Activated naive CD8-positive, alpha-beta T cell treated with anti-CD3 and anti-CD28 coated beads, Interleukin-2, amount 50 U/mL, for 24 hours (primary cell): Measurements from ENCODE around the gene IL12RB2.

Experiments used
- ATAC-seq: fragments of 150-1000 bp; cut with Tn5 transposase; one replicate; pipeline ENCODE4 v1.10.0; 2021
- DNase-seq: peaks from one replicate; pipeline ENCODE4 v3.0.0; 2021
- H3K27ac Mint-ChIP-seq: one replicate; pipeline ENCODE4 v1.8.0; 2021; ENCODE audit warnings: mild to moderate bottlenecking, mixed read lengths
- H3K27me3 Mint-ChIP-seq: one replicate; pipeline ENCODE4 v1.8.0; 2021; ENCODE audit warnings: mixed read lengths
- H3K36me3 Mint-ChIP-seq: one replicate; pipeline ENCODE4 v1.8.0; 2021; ENCODE audit warnings: low read depth, mixed read lengths
- H3K4me1 Mint-ChIP-seq: one replicate; pipeline ENCODE4 v1.8.0; 2021; ENCODE audit warnings: mixed read lengths
- H3K4me3 Mint-ChIP-seq: one replicate; pipeline ENCODE4 v1.8.0; 2021; ENCODE audit warnings: mild to moderate bottlenecking, moderate library complexity, mixed read lengths
- H3K9me3 Mint-ChIP-seq: one replicate; pipeline ENCODE4 v1.8.0; 2021; ENCODE audit warnings: mixed read lengths

Gene IL12RB2

GRCh38 chr1:67347688-67348472 is 40.2 kb downstream of the IL12RB2 start:
- H3K27ac Mint-ChIP-seq: peak overlapping the region; percentile 15

GRCh38 chr1:67348586-67349252 is 41.0 kb downstream of the IL12RB2 start:
- Mint-ChIP-seq H3K4me1 (peaks cover 19% of the 10 kb centered on the region), H3K27ac (no peak overlapping the region)

More at GRCh38 chr1:67347688-67348472, 40.2 kb downstream of the IL12RB2 start:
- no peaks in the 10 kb centered on the region for H3K27me3 Mint-ChIP-seq
- peak; percentile 9 for ATAC-seq
- peak overlapping the region; percentile 8 for H3K4me3 Mint-ChIP-seq
- DNase-seq: no peak
- peaks cover 23% of the 10 kb centered on the region for H3K4me1 Mint-ChIP-seq
- peaks cover 55% of the 10 kb centered on the region for H3K36me3 Mint-ChIP-seq
- H3K9me3 Mint-ChIP-seq: no peaks in the 10 kb centered on the region

DNA sequence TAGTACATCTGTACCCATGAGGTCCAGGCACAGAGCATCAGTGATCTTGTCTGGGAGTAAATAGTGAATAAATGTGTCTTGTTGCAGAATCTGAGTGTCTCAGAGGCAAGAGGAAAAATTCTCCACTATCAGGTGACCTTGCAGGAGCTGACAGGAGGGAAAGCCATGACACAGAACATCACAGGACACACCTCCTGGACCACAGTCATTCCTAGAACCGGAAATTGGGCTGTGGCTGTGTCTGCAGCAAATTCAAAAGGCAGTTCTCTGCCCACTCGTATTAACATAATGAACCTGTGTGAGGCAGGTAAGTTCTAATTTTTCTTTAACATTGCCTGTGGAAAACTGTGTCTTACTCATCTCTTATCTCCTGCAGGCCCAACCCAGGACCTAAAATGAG is 43.1 kb downstream of the IL12RB2 start:
- H3K36me3 Mint-ChIP-seq: peaks cover 67% of the 10 kb centered on the region

More at GRCh38 chr1:67348586-67349252, 41.0 kb downstream of the IL12RB2 start:
- no peaks in the 10 kb centered on the region for H3K9me3 Mint-ChIP-seq
- peaks cover 58% of the 10 kb centered on the region for H3K36me3 Mint-ChIP-seq
- DNase-seq: no peak
- no peaks in the 10 kb centered on the region for H3K27me3 Mint-ChIP-seq
- no peak for ATAC-seq
- no peak overlapping the region for H3K4me3 Mint-ChIP-seq

GRCh38 chr1:67352211-67352610 is 44.5 kb downstream of the IL12RB2 start:
- Mint-ChIP-seq H3K4me1 (peaks cover 27% of the 10 kb centered on the region), H3K9me3 (no peaks in the 10 kb centered on the region), H3K4me3 (no peak overlapping the region), H3K36me3 (peaks cover 66% of the 10 kb centered on the region), H3K27me3 (no peaks in the 10 kb centered on the region), H3K27ac (no peak overlapping the region)
- DNase-seq (no peak), ATAC-seq (no peak)

More for the DNA sequence above, 43.1 kb downstream of the IL12RB2 start:
- no peak overlapping the region for H3K4me3 Mint-ChIP-seq
- no peaks in the 10 kb centered on the region for H3K27me3 Mint-ChIP-seq
- H3K9me3 Mint-ChIP-seq: no peaks in the 10 kb centered on the region
- no peak for DNase-seq
- peaks cover 22% of the 10 kb centered on the region for H3K4me1 Mint-ChIP-seq
- H3K27ac Mint-ChIP-seq: no peak overlapping the region
- ATAC-seq: peak; percentile 57

DNA sequence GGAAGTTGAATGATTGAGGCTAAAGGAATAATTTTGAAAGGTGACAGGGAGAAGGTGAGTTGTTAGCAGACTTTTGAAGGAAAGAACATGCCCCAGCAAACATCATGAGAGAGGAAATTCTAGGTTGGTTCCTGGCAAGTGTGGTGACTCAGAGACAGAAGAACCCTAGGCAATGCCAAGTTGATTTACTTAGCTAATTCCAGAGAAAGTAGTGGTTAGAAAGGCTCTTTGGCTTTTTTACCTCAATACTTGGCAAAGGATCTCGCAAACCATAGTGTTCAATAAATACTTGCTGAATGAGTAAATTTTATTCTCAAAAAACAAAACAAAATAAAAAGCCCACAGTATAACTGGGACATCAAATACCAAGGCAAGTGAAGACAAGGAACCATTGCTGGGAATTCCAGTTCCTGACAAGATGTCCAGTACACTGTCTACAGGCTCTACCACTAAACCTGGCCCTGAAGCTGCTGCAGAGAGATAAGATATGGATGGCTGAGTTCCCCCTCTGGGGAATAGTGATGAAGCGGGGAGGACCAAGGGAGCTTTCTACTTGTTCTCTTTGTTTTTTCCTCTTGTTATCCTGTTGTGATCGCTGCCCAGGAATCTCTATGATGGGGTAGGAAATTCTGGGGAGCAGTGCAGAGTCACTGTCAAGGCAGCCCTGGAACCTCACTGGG is 48.2 kb downstream of the IL12RB2 start:
- Mint-ChIP-seq H3K4me3 (no peak overlapping the region), H3K27ac (no peak overlapping the region), H3K36me3 (peaks cover 63% of the 10 kb centered on the region), H3K27me3 (peaks cover 2% of the 10 kb centered on the region), H3K9me3 (no peaks in the 10 kb centered on the region), H3K4me1 (peaks cover 21% of the 10 kb centered on the region)
- DNase-seq (no peak), ATAC-seq (peak; percentile 24)

- Mint-ChIP-seq H3K4me1 (peaks cover 35% of the 10 kb centered on the region), H3K9me3 (no peaks in the 10 kb centered on the region), H3K36me3 (peaks cover 50% of the 10 kb centered on the region), H3K27ac (no peak overlapping the region), H3K27me3 (peaks cover 2% of the 10 kb centered on the region), H3K4me3 (no peak overlapping the region)
- no peak for ATAC-seq
- no peak for DNase-seq
These were observed 51.9 kb downstream of the IL12RB2 start for GRCh38 chr1:67359592-67359991.

DNA sequence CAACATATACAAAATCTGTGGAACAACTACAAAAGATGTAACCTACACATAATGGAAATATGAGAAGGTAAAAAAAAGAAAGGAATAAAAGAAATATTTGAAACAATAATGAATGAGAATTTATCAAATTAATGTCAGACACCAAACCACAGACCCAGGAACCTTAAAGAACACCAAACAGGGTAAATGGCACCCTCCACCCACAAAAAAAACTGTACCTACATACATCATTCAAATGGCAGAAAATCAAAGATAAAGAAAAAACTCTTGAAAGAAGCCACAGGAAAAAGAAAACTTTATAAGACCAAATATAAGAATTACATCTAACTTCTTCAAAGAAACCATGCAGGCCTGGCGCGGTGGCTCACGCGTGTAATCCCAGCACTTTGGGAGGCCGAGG is 54.0 kb downstream of the IL12RB2 start:
- Mint-ChIP-seq H3K36me3 (peaks cover 50% of the 10 kb centered on the region), H3K9me3 (peaks cover 3% of the 10 kb centered on the region), H3K4me3 (no peak overlapping the region), H3K27ac (peak overlapping the region; percentile 14), H3K4me1 (peaks cover 36% of the 10 kb centered on the region), H3K27me3 (peaks cover 2% of the 10 kb centered on the region)
- ATAC-seq (no peak), DNase-seq (no peak)

GRCh38 chr1:67367370-67368045 is 59.8 kb downstream of the IL12RB2 start:
- ATAC-seq: no peak
- Mint-ChIP-seq H3K9me3 (peaks cover 3% of the 10 kb centered on the region), H3K36me3 (peaks cover 67% of the 10 kb centered on the region), H3K27me3 (no peaks in the 10 kb centered on the region), H3K27ac (no peak overlapping the region), H3K4me1 (peaks cover 18% of the 10 kb centered on the region), H3K4me3 (no peak overlapping the region)
- no peak for DNase-seq

DNA sequence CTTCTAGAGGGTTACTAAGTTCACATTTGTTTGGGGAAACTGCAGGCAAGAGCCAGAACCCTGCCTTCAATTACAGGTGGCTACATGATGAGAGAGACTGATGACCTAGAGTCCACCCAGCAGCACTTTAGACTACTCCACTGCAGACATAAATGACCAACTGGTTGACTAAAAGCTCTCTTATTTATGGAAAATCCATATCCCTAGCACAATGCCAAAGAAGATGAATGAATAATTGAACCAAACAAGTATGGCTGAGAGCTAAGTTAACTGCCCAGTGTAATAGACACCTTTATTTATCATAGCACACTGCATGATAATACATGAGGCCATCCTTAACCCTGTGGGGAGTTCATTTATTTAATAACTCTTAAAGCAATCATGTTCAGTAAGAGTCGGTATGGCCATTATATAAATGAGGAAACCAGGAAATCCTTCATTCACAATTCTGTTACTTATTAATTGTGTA is 60.4 kb downstream of the IL12RB2 start:
- Mint-ChIP-seq H3K36me3 (peaks cover 67% of the 10 kb centered on the region), H3K27me3 (no peaks in the 10 kb centered on the region), H3K27ac (no peak overlapping the region), H3K4me1 (peaks cover 17% of the 10 kb centered on the region), H3K9me3 (peaks cover 3% of the 10 kb centered on the region), H3K4me3 (no peak overlapping the region)
- DNase-seq (no peak), ATAC-seq (no peak)

DNA sequence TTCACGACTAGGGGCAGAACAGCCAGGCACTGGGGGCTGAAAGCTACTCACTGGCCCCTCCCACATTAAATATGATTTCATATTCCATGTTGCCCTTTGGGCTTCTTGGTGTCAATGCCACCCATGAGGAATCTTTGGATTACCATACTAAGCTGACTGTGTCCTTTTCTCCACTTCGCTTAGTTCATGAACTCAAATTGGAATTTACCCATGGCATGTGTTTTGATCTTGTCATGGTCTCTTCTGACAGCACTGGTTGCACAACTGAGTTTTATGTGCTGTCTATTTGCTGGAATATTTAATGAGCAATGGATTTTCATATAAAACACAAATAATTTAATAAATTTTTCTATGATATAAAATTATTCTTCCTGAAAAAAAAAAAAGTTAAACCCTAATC is 63.4 kb downstream of the IL12RB2 start:
- H3K27me3 Mint-ChIP-seq: no peaks in the 10 kb centered on the region
- peaks cover 70% of the 10 kb centered on the region for H3K36me3 Mint-ChIP-seq
- H3K4me3 Mint-ChIP-seq: no peak overlapping the region
- ATAC-seq (no peak), DNase-seq (no peak)
- no peaks in the 10 kb centered on the region for H3K4me1 Mint-ChIP-seq
- no peak overlapping the region for H3K27ac Mint-ChIP-seq
- no peaks in the 10 kb centered on the region for H3K9me3 Mint-ChIP-seq

DNA sequence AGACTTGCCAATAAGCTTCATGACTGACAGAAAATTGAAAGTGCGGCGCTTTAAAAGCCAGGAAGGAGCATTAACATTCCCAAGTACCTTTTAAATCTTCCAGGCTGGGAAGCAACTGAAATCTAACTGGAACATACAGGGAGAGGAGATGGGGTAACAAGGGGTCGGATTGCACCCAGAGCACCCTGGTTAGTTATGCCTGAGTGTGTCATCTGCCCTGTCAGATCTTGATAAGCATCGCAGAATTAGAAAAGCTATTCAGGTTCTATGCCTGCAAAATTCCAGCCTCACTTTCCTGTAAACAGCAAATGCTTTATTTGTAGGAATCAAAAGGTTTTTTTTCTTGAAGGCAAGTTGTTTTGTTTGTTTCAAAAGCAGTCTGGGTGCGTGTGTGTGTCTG is 64.0 kb downstream of the IL12RB2 start:
- Mint-ChIP-seq H3K27me3 (no peaks in the 10 kb centered on the region), H3K36me3 (peaks cover 73% of the 10 kb centered on the region), H3K9me3 (no peaks in the 10 kb centered on the region), H3K27ac (no peak overlapping the region), H3K4me1 (peaks cover 5% of the 10 kb centered on the region), H3K4me3 (no peak overlapping the region)
- no peak for DNase-seq
- no peak for ATAC-seq

GRCh38 chr1:67372136-67372535 is 64.5 kb downstream of the IL12RB2 start:
- no peaks in the 10 kb centered on the region for H3K27me3 Mint-ChIP-seq

GRCh38 chr1:67372898-67373297 is 65.2 kb downstream of the IL12RB2 start:
- H3K36me3 Mint-ChIP-seq: peaks cover 79% of the 10 kb centered on the region
- peaks cover 5% of the 10 kb centered on the region for H3K4me1 Mint-ChIP-seq
- H3K9me3 Mint-ChIP-seq: no peaks in the 10 kb centered on the region
- ATAC-seq (no peak), DNase-seq (no peak)
- H3K4me3 Mint-ChIP-seq: no peak overlapping the region
- H3K27ac Mint-ChIP-seq: no peak overlapping the region
- H3K27me3 Mint-ChIP-seq: no peaks in the 10 kb centered on the region

More at GRCh38 chr1:67372136-67372535, 64.5 kb downstream of the IL12RB2 start:
- Mint-ChIP-seq H3K27ac (no peak overlapping the region), H3K4me3 (no peak overlapping the region), H3K36me3 (peaks cover 76% of the 10 kb centered on the region), H3K4me1 (peaks cover 5% of the 10 kb centered on the region), H3K9me3 (no peaks in the 10 kb centered on the region)
- no peak for ATAC-seq
- DNase-seq: no peak

DNA sequence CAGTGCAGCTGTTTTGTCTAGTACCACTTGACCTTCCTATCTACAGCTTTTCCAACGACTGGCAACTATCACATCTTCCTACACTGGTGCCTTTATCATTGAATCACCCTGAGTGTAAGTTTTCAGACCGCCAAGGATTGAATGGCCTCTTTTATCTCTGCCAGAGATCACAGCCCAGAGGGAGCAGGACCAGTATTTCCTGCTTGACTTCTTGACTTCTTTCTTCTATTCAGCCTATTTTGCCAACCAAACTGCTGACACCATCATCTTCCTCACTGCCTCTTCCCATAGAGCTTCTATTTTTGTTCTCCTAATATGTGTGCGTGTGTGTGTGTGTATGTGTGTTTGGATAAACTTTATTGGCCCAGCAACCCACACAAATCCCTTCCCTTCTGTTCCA is 68.7 kb downstream of the IL12RB2 start:
- Mint-ChIP-seq H3K4me1 (peaks cover 5% of the 10 kb centered on the region), H3K4me3 (no peak overlapping the region), H3K36me3 (peaks cover 74% of the 10 kb centered on the region), H3K27me3 (no peaks in the 10 kb centered on the region), H3K27ac (no peak overlapping the region), H3K9me3 (no peaks in the 10 kb centered on the region)
- DNase-seq: no peak
- ATAC-seq: no peak
